Prostate gland (tissue), 2 donors: ENCODE results near the gene FAAH.

Experiments
- CTCF ChIP-seq, 4 experiments: fragments of 200-600 bp in 2 of 4; fragments of 450-650 bp in 2 of 4; sonication (generic) in 2 of 4; IDR thresholded peaks; 1 replicate in 3 of 4; 2 replicates in 1 of 4; pipeline ENCODE4 v1.5.1; 2016 to 2019; ENCODE audit warnings: antibody characterized with exemption in 4 of 4, mild to moderate bottlenecking in 2 of 4, moderate library complexity in 2 of 4
- POLR2A ChIP-seq: fragments of 450-650 bp; IDR thresholded peaks from one replicate; pipeline ENCODE4 v1.6.1; 2016; ENCODE audit warnings: antibody characterized with exemption, mild to moderate bottlenecking

DNA sequence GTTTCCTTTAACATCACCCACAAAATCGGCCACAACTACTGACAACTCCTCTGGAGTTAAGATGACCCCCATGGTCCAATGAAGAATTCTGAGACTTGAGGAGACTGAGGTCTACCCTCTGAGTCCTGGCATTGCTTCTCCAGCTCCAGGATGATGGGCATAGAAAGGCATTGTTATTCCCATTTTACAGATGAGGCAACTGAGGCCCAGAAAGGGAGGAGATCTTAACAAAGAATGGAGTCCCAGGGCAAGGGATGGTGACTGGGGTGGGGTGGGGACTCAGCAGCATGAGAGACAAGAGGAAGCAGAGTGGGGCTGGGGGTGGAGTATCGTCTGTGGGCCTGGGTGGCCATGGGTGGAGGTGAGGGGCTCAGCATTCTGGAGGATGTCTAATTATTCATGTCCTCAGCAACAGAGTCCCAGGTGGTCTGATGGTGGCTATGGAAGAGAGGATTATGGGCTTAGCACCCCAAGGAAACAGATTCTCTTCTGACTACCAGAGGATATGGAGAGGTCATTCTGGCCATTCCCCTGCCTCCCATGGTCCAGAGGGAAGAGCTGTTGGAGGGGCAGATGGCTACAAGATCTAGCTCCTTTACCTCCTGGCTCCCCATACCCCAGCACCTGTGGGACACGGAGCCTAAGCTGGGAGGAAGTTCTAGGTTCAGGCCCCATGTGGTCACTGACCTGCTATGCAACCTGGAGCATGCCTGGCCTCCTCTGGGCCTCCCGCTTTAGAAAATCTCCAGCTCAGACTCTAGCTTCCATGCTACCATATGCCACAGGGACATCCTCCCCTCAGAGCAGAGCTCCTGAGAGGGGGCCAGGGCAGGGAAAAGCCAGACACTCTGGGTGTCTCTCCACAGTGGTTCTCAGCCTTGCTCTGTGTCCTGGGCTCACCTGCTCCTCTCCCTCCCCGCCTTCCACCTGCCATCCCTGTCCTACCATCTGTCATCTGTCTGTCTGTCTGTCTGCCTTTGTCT is 58.1 kb downstream of the FAAH start:
- TF ChIP-seq CTCF (IDR thresholded peaks at IDR 0.05) = no peak
- no peak for TF ChIP-seq POLR2A
